ENCODE results near the gene CTNND2. TPM values are rescaled to one million over a fixed set of nuclear protein-coding genes. Genes with fewer than 3 reads are reported as not detected.
"Not testable (repeated sequence)": the region's sequence is repeated elsewhere in the genome, so short reads cannot be mapped to it uniquely, and the experiment has no call there.

CTNND2 gene
- total RNA-seq, 1 donor from 2014 or later, result not detected

- intact Hi-C loops (cut with micrococcal nuclease), result no loop called here
Observed at GRCh38 chr5:11683666-11684065, 220.6 kb downstream of the CTNND2 start.

GRCh38 chr5:11681796-11682195 is 222.4 kb downstream of the CTNND2 start:
- intact Hi-C loops (cut with micrococcal nuclease), result no loop called here

- intact Hi-C loops (cut with micrococcal nuclease), result no loop called here
Observed at GRCh38 chr5:11679676-11680075, 224.6 kb downstream of the CTNND2 start.

GRCh38 chr5:11675184-11675583 is 229.1 kb downstream of the CTNND2 start:
- intact Hi-C loops (cut with micrococcal nuclease), result no loop called here

- intact Hi-C loops (cut with micrococcal nuclease), result no loop called here
Observed at GRCh38 chr5:11672385-11673085, 231.7 kb downstream of the CTNND2 start.

GRCh38 chr5:11658376-11658775 is 245.9 kb downstream of the CTNND2 start:
- intact Hi-C loops (cut with micrococcal nuclease), result no loop called here

GRCh38 chr5:11656916-11657315 is 247.3 kb downstream of the CTNND2 start:
- intact Hi-C loops (cut with micrococcal nuclease), result no loop called here

- intact Hi-C loops (cut with micrococcal nuclease), result no loop called here
Observed at GRCh38 chr5:11655681-11656080, 248.6 kb downstream of the CTNND2 start.

- intact Hi-C loops (cut with micrococcal nuclease), result no loop called here
Observed at GRCh38 chr5:11650936-11651335, 253.3 kb downstream of the CTNND2 start.

- intact Hi-C loops (cut with micrococcal nuclease), result no loop called here
Observed at GRCh38 chr5:11646141-11646540, 258.1 kb downstream of the CTNND2 start.

GRCh38 chr5:11642438-11642837 is 261.8 kb downstream of the CTNND2 start:
- intact Hi-C loops (cut with micrococcal nuclease), result no loop called here

GRCh38 chr5:11640158-11640873 is 263.9 kb downstream of the CTNND2 start:
- intact Hi-C loops (cut with micrococcal nuclease), result no loop called here

- intact Hi-C loops (cut with micrococcal nuclease), result no loop called here
Observed at GRCh38 chr5:11622785-11623184, 281.5 kb downstream of the CTNND2 start.

GRCh38 chr5:11620172-11620571 is 284.1 kb downstream of the CTNND2 start:
- intact Hi-C loops (cut with micrococcal nuclease), result no loop called here

- intact Hi-C loops (cut with micrococcal nuclease), result no loop called here
Observed at GRCh38 chr5:11619339-11620024, 284.8 kb downstream of the CTNND2 start.

- intact Hi-C loops (cut with micrococcal nuclease), result no loop called here
Observed at GRCh38 chr5:11617080-11617479, 287.2 kb downstream of the CTNND2 start.

- intact Hi-C loops (cut with micrococcal nuclease), result not testable (repeated sequence)
Observed at GRCh38 chr5:11616624-11617023, 287.6 kb downstream of the CTNND2 start.

GRCh38 chr5:11611011-11611410 is 293.2 kb downstream of the CTNND2 start:
- intact Hi-C loops (cut with micrococcal nuclease), result no loop called here

GRCh38 chr5:11609570-11610303 is 294.5 kb downstream of the CTNND2 start:
- intact Hi-C loops (cut with micrococcal nuclease), result no loop called here

- intact Hi-C loops (cut with micrococcal nuclease), result no loop called here
Observed at GRCh38 chr5:11608530-11608929, 295.7 kb downstream of the CTNND2 start.

- intact Hi-C loops (cut with micrococcal nuclease), result no loop called here
Observed at GRCh38 chr5:11607944-11608483, 296.2 kb downstream of the CTNND2 start.

Data from T-helper 1 cell treated with Interleukin-12 subunit alpha and Interleukin-12 subunit beta and Interleukin-4 antibody, amounts not matched to agents 30 ng/mL and 1 ng/mL, for 36 hours (primary cell).